ENCODE measurements around the gene RNF217.
"Not testable (repeated sequence)": the region's sequence is repeated elsewhere in the genome, so short reads cannot be mapped to it uniquely, and the experiment has no call there.

RNF217 gene

DNA sequence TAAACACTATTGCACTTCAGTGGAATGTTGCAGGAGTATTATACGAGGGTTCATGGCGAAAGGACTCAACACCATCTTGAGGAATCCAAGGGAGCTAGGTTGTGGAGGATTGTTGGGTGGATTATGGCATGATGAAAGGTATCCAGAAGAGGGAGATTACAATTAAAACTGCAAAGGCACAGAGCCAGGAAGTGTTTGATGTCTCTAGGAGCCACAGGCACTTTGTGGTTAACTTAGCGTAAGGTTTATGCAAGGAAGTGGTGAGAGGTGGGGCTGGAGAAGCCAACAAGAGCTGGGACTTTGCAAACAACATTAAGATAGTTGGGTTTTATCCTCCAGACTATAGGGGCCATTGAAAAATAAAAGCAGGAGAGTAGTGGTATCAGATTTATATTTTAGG, 104.7 kb downstream of the RNF217 start:
- Histone ChIP-seq H3K27ac (no peak overlapping the region), H3K9ac (no peak overlapping the region), H3K4me1 (ENCODE audit: low read depth, poor library complexity, severe bottlenecking) (peaks cover 13% of the 10 kb centered on the region), H3K27me3 (ENCODE audit: insufficient read depth, low read depth) (no peaks in the 10 kb centered on the region), H3K36me3 (ENCODE audit: insufficient read depth) (no peaks in the 10 kb centered on the region), H2AFZ (ENCODE audit: low read depth) (no peak overlapping the region), H3K4me2 (no peak overlapping the region), H3K79me2 (ENCODE audit: insufficient read depth, low read depth) (no peaks in the 10 kb centered on the region), H3K4me3 (IDR thresholded peaks at IDR 0.05; ENCODE audit: insufficient read depth, low read depth, low read length) (no peak overlapping the region), H4K20me1 (ENCODE audit: insufficient read depth) (no peaks in the 10 kb centered on the region)
- TF ChIP-seq, protein P1, sequence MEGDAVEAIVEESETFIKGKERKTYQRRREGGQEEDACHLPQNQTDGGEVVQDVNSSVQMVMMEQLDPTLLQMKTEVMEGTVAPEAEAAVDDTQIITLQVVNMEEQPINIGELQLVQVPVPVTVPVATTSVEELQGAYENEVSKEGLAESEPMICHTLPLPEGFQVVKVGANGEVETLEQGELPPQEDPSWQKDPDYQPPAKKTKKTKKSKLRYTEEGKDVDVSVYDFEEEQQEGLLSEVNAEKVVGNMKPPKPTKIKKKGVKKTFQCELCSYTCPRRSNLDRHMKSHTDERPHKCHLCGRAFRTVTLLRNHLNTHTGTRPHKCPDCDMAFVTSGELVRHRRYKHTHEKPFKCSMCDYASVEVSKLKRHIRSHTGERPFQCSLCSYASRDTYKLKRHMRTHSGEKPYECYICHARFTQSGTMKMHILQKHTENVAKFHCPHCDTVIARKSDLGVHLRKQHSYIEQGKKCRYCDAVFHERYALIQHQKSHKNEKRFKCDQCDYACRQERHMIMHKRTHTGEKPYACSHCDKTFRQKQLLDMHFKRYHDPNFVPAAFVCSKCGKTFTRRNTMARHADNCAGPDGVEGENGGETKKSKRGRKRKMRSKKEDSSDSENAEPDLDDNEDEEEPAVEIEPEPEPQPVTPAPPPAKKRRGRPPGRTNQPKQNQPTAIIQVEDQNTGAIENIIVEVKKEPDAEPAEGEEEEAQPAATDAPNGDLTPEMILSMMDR (conservative IDR thresholded peaks at IDR 0.05; ENCODE audit: low read depth, low read length): no peak

- Histone ChIP-seq H3K79me2 (ENCODE audit: insufficient read depth, low read depth) (no peaks in the 10 kb centered on the region), H3K4me2 (no peak overlapping the region), H3K27me3 (ENCODE audit: insufficient read depth, low read depth) (no peaks in the 10 kb centered on the region), H2AFZ (ENCODE audit: low read depth) (no peak overlapping the region), H3K36me3 (ENCODE audit: insufficient read depth) (no peaks in the 10 kb centered on the region), H3K4me3 (IDR thresholded peaks at IDR 0.05; ENCODE audit: insufficient read depth, low read depth, low read length) (no peak overlapping the region), H3K27ac (no peak overlapping the region), H3K9ac (no peak overlapping the region), H3K4me1 (ENCODE audit: low read depth, poor library complexity, severe bottlenecking) (peaks cover 13% of the 10 kb centered on the region), H4K20me1 (ENCODE audit: insufficient read depth) (no peaks in the 10 kb centered on the region)
- TF ChIP-seq, protein P1 (conservative IDR thresholded peaks at IDR 0.05; ENCODE audit: low read depth, low read length): no peak
Observed at GRCh38 chr6:125067552-125067951, 105.3 kb downstream of the RNF217 start.

- TF ChIP-seq, protein P1 (conservative IDR thresholded peaks at IDR 0.05; ENCODE audit: low read depth, low read length): no peak
- H3K4me1 ChIP-seq (ENCODE audit: low read depth, poor library complexity, severe bottlenecking): no peaks in the 10 kb centered on the region
Observed at GRCh38 chr6:125073071-125073470, 110.8 kb downstream of the RNF217 start.

DNA sequence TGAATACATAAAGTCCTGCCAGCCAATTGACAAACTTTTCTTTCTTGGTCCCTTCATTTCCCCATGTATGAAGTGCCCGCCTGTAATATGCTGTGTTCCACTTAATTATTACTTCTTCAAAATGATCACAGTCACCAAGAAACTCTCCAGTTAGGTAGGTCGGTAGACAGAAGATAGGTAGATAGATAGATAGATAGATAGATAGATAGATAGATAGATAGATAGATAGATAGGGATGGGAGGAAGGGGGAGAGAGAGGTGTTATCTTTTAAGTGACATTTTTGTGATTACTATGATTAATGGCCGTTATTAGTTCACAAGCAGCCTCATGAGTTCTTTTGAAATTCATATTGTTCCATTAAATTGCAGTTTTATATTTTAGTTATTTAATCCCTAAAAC, 111.9 kb downstream of the RNF217 start:
- no peaks in the 10 kb centered on the region for H3K36me3 ChIP-seq (ENCODE audit: insufficient read depth)
- H2AFZ ChIP-seq (ENCODE audit: low read depth): no peak overlapping the region
- H3K9ac ChIP-seq: no peak overlapping the region
- no peaks in the 10 kb centered on the region for H4K20me1 ChIP-seq (ENCODE audit: insufficient read depth)
- TF ChIP-seq, protein P1 (conservative IDR thresholded peaks at IDR 0.05; ENCODE audit: low read depth, low read length): no peak
- no peaks in the 10 kb centered on the region for H3K79me2 ChIP-seq (ENCODE audit: insufficient read depth, low read depth)
- H3K4me1 ChIP-seq (ENCODE audit: low read depth, poor library complexity, severe bottlenecking): no peaks in the 10 kb centered on the region
- no peaks in the 10 kb centered on the region for H3K27me3 ChIP-seq (ENCODE audit: insufficient read depth, low read depth)
- no peak overlapping the region for H3K27ac ChIP-seq
- H3K4me3 ChIP-seq (IDR thresholded peaks at IDR 0.05; ENCODE audit: insufficient read depth, low read depth, low read length): no peak overlapping the region
- no peak overlapping the region for H3K4me2 ChIP-seq

More at GRCh38 chr6:125073071-125073470, 110.8 kb downstream of the RNF217 start:
- H3K4me2 ChIP-seq: no peak overlapping the region
- no peaks in the 10 kb centered on the region for H4K20me1 ChIP-seq (ENCODE audit: insufficient read depth)
- no peak overlapping the region for H3K27ac ChIP-seq
- no peaks in the 10 kb centered on the region for H3K79me2 ChIP-seq (ENCODE audit: insufficient read depth, low read depth)
- H3K4me3 ChIP-seq (IDR thresholded peaks at IDR 0.05; ENCODE audit: insufficient read depth, low read depth, low read length): no peak overlapping the region
- no peaks in the 10 kb centered on the region for H3K36me3 ChIP-seq (ENCODE audit: insufficient read depth)
- no peaks in the 10 kb centered on the region for H3K27me3 ChIP-seq (ENCODE audit: insufficient read depth, low read depth)
- H2AFZ ChIP-seq (ENCODE audit: low read depth): no peak overlapping the region
- H3K9ac ChIP-seq: no peak overlapping the region

- H4K20me1 ChIP-seq (ENCODE audit: insufficient read depth); H3K4me2 ChIP-seq; H3K4me1 ChIP-seq (ENCODE audit: low read depth, poor library complexity, severe bottlenecking); H2AFZ ChIP-seq (ENCODE audit: low read depth); H3K27ac ChIP-seq; H3K36me3 ChIP-seq (ENCODE audit: insufficient read depth); H3K4me3 ChIP-seq (IDR thresholded peaks at IDR 0.05; ENCODE audit: insufficient read depth, low read depth, low read length); H3K79me2 ChIP-seq (ENCODE audit: insufficient read depth, low read depth); H3K27me3 ChIP-seq (ENCODE audit: insufficient read depth, low read depth); H3K9ac ChIP-seq: not testable (repeated sequence)
Observed at GRCh38 chr6:125075073-125075472, 112.8 kb downstream of the RNF217 start.

Data from KMS-11 (cell line).